ENCODE data around the gene ARHGAP28. TPM values are rescaled to one million over a fixed set of nuclear protein-coding genes. Genes with fewer than 3 reads are reported as not detected.

ARHGAP28 gene
- total and polyA plus RNA-seq, 10 of the 15 experiments (the other 5 are each of a cell fraction or from before 2014, with no cell fraction given), result not detected

GRCh38 chr18:6851480-6851879 is 122.0 kb downstream of the ARHGAP28 start (continued):
- TF ChIP-seq, protein P1, sequence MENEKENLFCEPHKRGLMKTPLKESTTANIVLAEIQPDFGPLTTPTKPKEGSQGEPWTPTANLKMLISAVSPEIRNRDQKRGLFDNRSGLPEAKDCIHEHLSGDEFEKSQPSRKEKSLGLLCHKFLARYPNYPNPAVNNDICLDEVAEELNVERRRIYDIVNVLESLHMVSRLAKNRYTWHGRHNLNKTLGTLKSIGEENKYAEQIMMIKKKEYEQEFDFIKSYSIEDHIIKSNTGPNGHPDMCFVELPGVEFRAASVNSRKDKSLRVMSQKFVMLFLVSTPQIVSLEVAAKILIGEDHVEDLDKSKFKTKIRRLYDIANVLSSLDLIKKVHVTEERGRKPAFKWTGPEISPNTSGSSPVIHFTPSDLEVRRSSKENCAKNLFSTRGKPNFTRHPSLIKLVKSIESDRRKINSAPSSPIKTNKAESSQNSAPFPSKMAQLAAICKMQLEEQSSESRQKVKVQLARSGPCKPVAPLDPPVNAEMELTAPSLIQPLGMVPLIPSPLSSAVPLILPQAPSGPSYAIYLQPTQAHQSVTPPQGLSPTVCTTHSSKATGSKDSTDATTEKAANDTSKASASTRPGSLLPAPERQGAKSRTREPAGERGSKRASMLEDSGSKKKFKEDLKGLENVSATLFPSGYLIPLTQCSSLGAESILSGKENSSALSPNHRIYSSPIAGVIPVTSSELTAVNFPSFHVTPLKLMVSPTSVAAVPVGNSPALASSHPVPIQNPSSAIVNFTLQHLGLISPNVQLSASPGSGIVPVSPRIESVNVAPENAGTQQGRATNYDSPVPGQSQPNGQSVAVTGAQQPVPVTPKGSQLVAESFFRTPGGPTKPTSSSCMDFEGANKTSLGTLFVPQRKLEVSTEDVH (IDR thresholded peaks at IDR 0.05; ENCODE audit: low read depth, partially characterized antibody), result no peak
- TF ChIP-seq MYB (IDR thresholded peaks at IDR 0.05; ENCODE audit: borderline replicate concordance, low read depth, low read length) (no peak), EP300 (IDR thresholded peaks at IDR 0.05; ENCODE audit: borderline replicate concordance in 1 of 2, control insufficient read depth in 1 of 2, low read depth in 2 of 2, low read length in 2 of 2) (no peak), GABPA (IDR thresholded peaks at IDR 0.05; ENCODE audit: low read depth) (no peak)

DNA sequence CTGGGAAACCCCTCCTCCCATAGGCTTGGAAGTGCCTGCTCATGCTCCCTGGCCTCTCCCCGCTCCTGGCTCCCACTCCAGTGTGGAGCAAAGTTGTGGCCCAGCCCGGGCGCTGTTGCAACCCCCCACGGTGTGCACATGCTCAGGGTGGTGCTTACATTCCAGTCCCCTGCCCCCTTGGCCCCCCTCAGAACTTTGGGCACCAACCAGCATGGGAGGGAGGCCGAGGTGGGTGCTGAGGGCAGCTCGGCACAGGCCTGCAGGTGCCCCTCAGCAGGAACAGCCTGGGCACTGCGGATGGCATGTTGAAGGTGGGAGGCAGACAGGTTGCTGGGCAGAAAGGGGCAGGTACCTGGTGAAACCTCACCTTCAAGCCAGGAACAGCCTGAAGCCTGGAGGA is 125.3 kb downstream of the ARHGAP28 start:
- H3K9ac ChIP-seq (ENCODE audit: control insufficient read depth, insufficient read depth, low read length), result no peak overlapping the region
- H3K79me2 ChIP-seq (ENCODE audit: control insufficient read depth, insufficient read depth, low read length), result no peaks in the 10 kb centered on the region
- no peaks in the 10 kb centered on the region for H3K27me3 ChIP-seq (replicated peaks in 1 of 2; ENCODE audit: control insufficient read depth in 2 of 2, insufficient read depth in 2 of 2, low read length in 1 of 2)
- ChIA-PET POLR2A (no interaction called here), CTCF (no interaction called here), SMC1A (ENCODE audit: uncharacterized antibody, unreplicated experiment) (no interaction called here), RAD21 (ENCODE audit: unreplicated experiment) (no interaction called here)
- no peak overlapping the region for H3K27ac ChIP-seq (ENCODE audit: control insufficient read depth, insufficient read depth)
- no peak overlapping the region for H3K4me2 ChIP-seq (ENCODE audit: control insufficient read depth, insufficient read depth)
- ATAC-seq (no peak), DNase-seq (ENCODE audit: low read depth, low spot score) (no peak), FAIRE-seq (no peak)
- no peak for TF ChIP-seq LARP7 (IDR thresholded peaks at IDR 0.05)
- TF ChIP-seq RCOR1 (conservative IDR thresholded peaks at IDR 0.05; ENCODE audit: low read depth, low read length), result no peak
- no peak for TF ChIP-seq E4F1 (IDR thresholded peaks at IDR 0.05; ENCODE audit: borderline replicate concordance, partially characterized antibody)
- no peak for TF ChIP-seq NFYA (IDR thresholded peaks at IDR 0.05; ENCODE audit: borderline replicate concordance, low read depth, low read length)
- no peak for TF ChIP-seq CHD2 (IDR thresholded peaks at IDR 0.05; ENCODE audit: borderline replicate concordance, low read depth, low read length)
- in situ Hi-C loops (cut with MboI), result no loop called here
- no peak overlapping the region for H2AFZ ChIP-seq (ENCODE audit: control insufficient read depth, low read depth, low read length)
- BruUV-seq (replicated peaks), result no TSS peak
- H3K9me3 ChIP-seq (replicated peaks; ENCODE audit: control insufficient read depth, insufficient read depth, low read length), result no peaks in the 10 kb centered on the region
- H3K4me1 ChIP-seq (ENCODE audit: control insufficient read depth, insufficient read depth, low read length), result no peaks in the 10 kb centered on the region
- H4K20me1 ChIP-seq (ENCODE audit: control insufficient read depth, insufficient read depth), result no peaks in the 10 kb centered on the region
- 3% methylated on average over 7 of the region's 7 CpGs for WGBS (ENCODE audit: insufficient coverage, insufficient replicate concordance, low lambda C conversion rate, missing lambda C conversion rate)
- intact Hi-C loops (cut with micrococcal nuclease; ENCODE audit: unreplicated experiment), result no loop called here
- H3K36me3 ChIP-seq (ENCODE audit: control insufficient read depth in 2 of 2, insufficient read depth in 2 of 2, low read length in 1 of 2), result no peaks in the 10 kb centered on the region
- no peak overlapping the region for H3K4me3 ChIP-seq
